Epithelial cell of proximal tubule (primary cell): ENCODE data around the gene PPP1R3D. TPM values are rescaled to one million over a fixed set of nuclear protein-coding genes. Genes with fewer than 3 reads are reported as not detected.
A peak's percentile ranks its signal among the peaks of the same experiment; 100 is the strongest.

Experiments
- DNase-seq: peaks from one replicate; pipeline ENCODE4 v3.0.0-alpha.2; 2011; ENCODE audit warnings: low read depth
- H3K4me3 ChIP-seq: 2 replicates; pipeline ENCODE4 v1.5.1; 2011; ENCODE audit warnings: low read depth, mild to moderate bottlenecking, low read length
- total RNA-seq: library from RNA; depleted of rRNA; stranded (reverse); fragments of >200 nt; gene quantifications from 2 replicates; pipeline ENCODE4 v1.2.3, GENCODE V29; 2015
- TF ChIP-seq, protein P1 (sequence below): conservative IDR thresholded peaks from 2 replicates; pipeline ENCODE4 v1.5.1; 2012; ENCODE audit warnings: low read depth, mild to moderate bottlenecking, low read length

The PPP1R3D gene
- 3.7 and 5.1 TPM in 2 replicates for total RNA-seq

DNA sequence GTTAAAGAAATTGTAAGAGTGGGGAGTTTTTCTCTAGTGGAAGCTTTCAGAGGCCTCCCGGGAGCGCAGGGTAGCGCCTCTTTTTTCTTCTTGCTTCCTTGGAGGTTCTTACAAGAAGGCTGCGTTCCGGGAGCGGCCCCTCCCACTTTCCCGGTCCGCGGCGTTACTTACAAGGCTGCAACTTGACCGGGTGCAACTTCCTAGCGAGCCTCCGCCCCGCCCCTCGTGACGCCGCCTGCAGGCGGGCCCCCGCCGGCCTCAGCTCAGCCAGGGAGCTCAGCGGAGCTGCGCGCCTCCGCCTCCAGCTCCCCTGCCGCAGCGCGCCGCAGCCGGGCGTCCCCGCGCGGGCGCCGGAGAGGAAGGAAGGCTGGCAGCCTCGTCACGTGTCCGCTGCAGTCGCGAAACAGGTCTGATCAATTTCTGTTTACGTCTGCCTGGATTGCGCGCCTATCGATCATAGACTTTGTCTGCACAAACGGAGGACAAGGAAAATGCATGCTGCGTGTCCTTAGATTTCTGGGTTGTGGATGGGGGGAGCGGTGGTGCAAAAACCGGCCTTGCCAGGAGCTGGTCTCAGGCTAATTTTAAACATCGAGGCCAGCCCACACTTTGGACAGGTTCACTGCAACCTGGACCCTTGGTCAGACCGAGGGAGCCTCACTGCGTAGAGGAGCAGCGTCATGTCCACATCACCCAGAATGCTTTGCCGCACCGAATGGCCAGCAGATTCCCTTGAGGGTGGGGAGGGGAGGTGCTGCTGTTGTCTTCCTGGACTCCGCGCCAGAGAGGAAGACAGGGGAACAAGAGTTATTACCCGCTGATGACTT is at the start of gene PPP1R3D, which contains the start of gene FAM217B:
Gene PPP1R3D (minus strand): TSS at position 177 of the 827 bp plus-strand sequence. CDS start 374 bp downstream, outside the sequence.
Gene FAM217B (plus strand): TSS at position 261 of the 827 bp plus-strand sequence. CDS start 3,555 bp downstream, outside the sequence.
- H3K4me3 ChIP-seq = peak within 1 kb of the TSS; percentile 68
- peak; percentile 55 for DNase-seq
- TF ChIP-seq, protein P1, sequence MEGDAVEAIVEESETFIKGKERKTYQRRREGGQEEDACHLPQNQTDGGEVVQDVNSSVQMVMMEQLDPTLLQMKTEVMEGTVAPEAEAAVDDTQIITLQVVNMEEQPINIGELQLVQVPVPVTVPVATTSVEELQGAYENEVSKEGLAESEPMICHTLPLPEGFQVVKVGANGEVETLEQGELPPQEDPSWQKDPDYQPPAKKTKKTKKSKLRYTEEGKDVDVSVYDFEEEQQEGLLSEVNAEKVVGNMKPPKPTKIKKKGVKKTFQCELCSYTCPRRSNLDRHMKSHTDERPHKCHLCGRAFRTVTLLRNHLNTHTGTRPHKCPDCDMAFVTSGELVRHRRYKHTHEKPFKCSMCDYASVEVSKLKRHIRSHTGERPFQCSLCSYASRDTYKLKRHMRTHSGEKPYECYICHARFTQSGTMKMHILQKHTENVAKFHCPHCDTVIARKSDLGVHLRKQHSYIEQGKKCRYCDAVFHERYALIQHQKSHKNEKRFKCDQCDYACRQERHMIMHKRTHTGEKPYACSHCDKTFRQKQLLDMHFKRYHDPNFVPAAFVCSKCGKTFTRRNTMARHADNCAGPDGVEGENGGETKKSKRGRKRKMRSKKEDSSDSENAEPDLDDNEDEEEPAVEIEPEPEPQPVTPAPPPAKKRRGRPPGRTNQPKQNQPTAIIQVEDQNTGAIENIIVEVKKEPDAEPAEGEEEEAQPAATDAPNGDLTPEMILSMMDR = no peak

GRCh38 chr20:59988141-59988540 is 48.0 kb upstream of the PPP1R3D start:
- no peak overlapping the region for H3K4me3 ChIP-seq
- DNase-seq = peak; percentile 40
- TF ChIP-seq, protein P1 = no peak

DNA sequence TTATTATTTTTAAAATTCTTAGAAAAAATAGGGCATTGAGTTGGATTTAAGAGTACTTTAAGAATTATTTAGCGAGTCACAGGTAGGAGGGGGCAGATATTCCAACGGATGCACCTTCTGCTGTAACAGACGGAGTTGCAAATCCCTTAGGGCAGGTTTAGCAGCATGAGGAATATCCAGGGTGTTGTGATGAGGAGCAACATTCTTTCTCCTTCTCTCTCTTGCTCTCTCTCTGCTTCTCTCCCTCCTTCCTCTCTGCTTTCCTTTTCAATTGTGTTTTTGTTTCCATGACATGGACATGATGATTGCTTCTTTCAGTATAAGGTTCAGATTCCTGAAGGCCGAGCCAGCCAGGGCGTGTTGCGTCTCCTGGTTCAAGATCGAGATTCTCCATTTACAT is 47.0 kb upstream of the PPP1R3D start:
- no peak overlapping the region for H3K4me3 ChIP-seq
- TF ChIP-seq, protein P1 = no peak
- DNase-seq = no peak

- no peak for DNase-seq
- TF ChIP-seq, protein P1 = peak; percentile 50
- no peak overlapping the region for H3K4me3 ChIP-seq
These were observed 45.8 kb upstream of the PPP1R3D start for GRCh38 chr20:59985864-59986263.

GRCh38 chr20:59985164-59985563 is 45.1 kb upstream of the PPP1R3D start:
- H3K4me3 ChIP-seq = no peak overlapping the region
- TF ChIP-seq, protein P1 = no peak
- no peak for DNase-seq

DNA sequence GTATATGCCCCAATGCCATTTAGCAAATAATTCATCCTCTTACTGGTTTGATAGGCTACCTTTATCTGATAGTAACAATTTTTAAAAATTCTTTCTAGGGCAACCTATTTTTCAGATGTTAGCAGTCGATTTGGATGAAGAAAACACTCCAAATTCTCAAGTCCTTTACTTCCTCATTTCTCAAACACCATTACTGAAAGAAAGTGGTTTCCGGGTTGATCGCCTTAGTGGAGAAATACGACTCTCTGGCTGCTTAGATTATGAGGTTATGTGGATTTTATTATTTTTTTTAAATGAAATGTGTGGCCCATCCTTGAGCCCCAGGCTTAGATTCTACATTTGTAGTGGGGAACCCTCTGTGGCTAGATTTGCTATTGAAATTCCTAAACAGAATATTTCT is 44.4 kb upstream of the PPP1R3D start:
- TF ChIP-seq, protein P1 = no peak
- no peak overlapping the region for H3K4me3 ChIP-seq
- no peak for DNase-seq
